ENCODE measurements around the gene ASF1B. TPM values are rescaled to one million over a fixed set of nuclear protein-coding genes. Genes with fewer than 3 reads are reported as not detected.

Gene ASF1B
- total and polyA plus RNA-seq, 2 donors (not counting 1 experiment from before 2014, with no cell fraction given): 1.9 to 2.5 TPM

DNA sequence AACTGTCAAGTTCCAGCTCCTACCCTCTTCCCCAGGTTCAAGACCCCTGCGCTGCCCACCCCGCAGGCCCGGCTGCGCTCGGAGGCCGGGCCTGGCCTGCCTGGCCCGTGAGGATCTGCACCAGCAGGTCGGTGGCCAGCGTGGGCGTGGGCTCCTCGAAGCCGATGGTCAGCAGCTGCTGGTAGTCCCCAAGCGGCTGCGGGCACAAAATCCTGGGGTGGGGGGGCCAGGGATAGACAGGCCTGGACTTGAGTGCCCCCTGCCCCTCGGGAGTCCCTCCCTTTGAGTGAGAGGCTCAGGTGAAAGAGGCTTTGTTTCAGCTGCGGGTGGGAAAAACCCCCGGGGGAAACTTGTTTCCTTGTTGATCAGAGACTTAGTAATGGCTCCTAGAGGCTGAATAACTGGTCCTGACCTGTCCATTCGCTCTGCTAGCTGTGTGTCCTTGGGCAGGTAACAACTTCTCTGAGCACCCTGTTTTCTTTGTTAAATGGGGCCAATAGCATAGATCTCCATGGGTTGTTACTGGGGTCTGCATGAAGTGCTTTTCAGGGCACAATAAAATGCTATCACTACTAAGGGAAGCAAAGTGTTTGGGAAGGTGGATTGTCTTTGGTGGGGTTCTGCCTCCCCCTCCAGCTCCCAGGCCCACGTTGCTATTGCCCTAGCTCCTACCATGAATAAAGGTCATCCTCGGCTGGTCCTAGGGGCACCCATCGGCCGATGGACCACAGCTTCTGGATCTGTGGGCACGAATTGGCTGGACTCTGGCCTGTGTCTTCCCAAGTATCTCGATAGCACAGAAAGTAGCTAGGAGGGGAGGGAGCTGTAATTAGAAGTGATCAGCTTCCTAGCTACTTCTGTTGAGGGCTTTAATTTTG is 54.4 kb downstream of the ASF1B start:
- peaks cover 12% of the 10 kb centered on the region for H3K4me1 Mint-ChIP-seq
- Histone ChIP-seq H3K9me3 (ENCODE audit: control extremely low read depth in 1 of 3, control insufficient read depth in 2 of 3, insufficient read depth in 1 of 3, low read length in 2 of 3) (no peaks in the 10 kb centered on the region), H3K36me3 (replicated peaks in 1 of 2; ENCODE audit: control extremely low read depth in 1 of 2, control insufficient read depth in 1 of 2, extremely low read depth in 1 of 2, insufficient read depth in 2 of 2, low read length in 1 of 2) (no peaks in the 10 kb centered on the region), H3K4me3 (ENCODE audit: control extremely low read depth in 1 of 5, extremely low read depth in 1 of 5, insufficient read depth in 1 of 5, low read depth in 2 of 5, low read length in 4 of 5) (peak overlapping the region; percentile 65 to 89 (median 77)), H3K79me2 (ENCODE audit: control insufficient read depth, insufficient read depth, low read length) (peaks cover 4% of the 10 kb centered on the region), H3K27ac (ENCODE audit: low read length in 2 of 2) (peak overlapping the region; percentile 29 to 85), H3K4me2 (replicated peaks; ENCODE audit: low read depth, low read length, poor library complexity, severe bottlenecking) (peak overlapping the region; percentile 99), H3K27me3 (replicated peaks in 1 of 4; ENCODE audit: control extremely low read depth in 1 of 4, control insufficient read depth in 3 of 4, insufficient read depth in 4 of 4, low read length in 3 of 4) (no peaks in the 10 kb centered on the region), H3K4me1 (ENCODE audit: control insufficient read depth in 2 of 2, insufficient read depth in 2 of 2, low read length in 2 of 2) (peaks cover 14 to 18% of the 10 kb centered on the region in 2 donors), H2AFZ (ENCODE audit: insufficient read depth, low read depth, low read length, poor library complexity, severe bottlenecking) (peak overlapping the region; percentile 84), H4K20me1 (ENCODE audit: control insufficient read depth, insufficient read depth, low read length, poor library complexity, severe bottlenecking) (no peaks in the 10 kb centered on the region), H3K9ac (ENCODE audit: low read length) (peak overlapping the region; percentile 89)
- ATAC-seq (ENCODE audit: low read depth) (no peak), DNase-seq (peak; percentile 71)
- WGBS (ENCODE audit: insufficient coverage): 25% methylated on average over 23 of the region's 24 CpGs
- H3K4me3 Mint-ChIP-seq: peak overlapping the region; percentile 96
- POLR2A ChIA-PET: interaction anchor here (0.7 to 1.4 kb wide), 4 partner anchors 10 to 336 kb away, joined by 3 to 4 read pairs (median 4); partner anchors contain the start of genes IL27RA and RFX1
- CTCF ChIA-PET: interaction anchor here (0.5 to 4.2 kb wide), 13 partner anchors 8 to 1459 kb away, joined by 3 to 22 read pairs (median 3); partner anchors contain the start of genes ASF1B and MISP3
- no peaks in the 10 kb centered on the region for H3K27me3 Mint-ChIP-seq
- H3K27ac Mint-ChIP-seq: peak overlapping the region; percentile 96
- H3K9me3 Mint-ChIP-seq (ENCODE audit: insufficient read depth): no peaks in the 10 kb centered on the region
- intact Hi-C loops (cut with micrococcal nuclease): loop anchor here (1.0 to 5.0 kb wide), 7 partner anchors 9 to 335 kb away; partner anchors contain the start of genes ASF1B, BRME1, CC2D1A and DDX39A
- peak; percentile 10 for TF ChIP-seq CTCF (IDR thresholded peaks at IDR 0.05)
- TF ChIP-seq EZH2 (IDR thresholded peaks at IDR 0.05; ENCODE audit: borderline replicate concordance, insufficient read depth, low read depth, low read length, poor library complexity, severe bottlenecking): no peak
